ENCODE results near the gene PAX6.

- TF ChIP-seq ESRRA (IDR thresholded peaks at IDR 0.05; ENCODE audit: borderline replicate concordance, low read length) (no peak), NFE2L2 (conservative IDR thresholded peaks at IDR 0.05; ENCODE audit: low read length) (no peak), HOXB5 (CRISPR knock-in tag; IDR thresholded peaks at IDR 0.05) (no peak), POLR2A (IDR thresholded peaks at IDR 0.05; ENCODE audit: low read length) (no peak), EP300 (IDR thresholded peaks at IDR 0.05) (no peak), CTCF (IDR thresholded peaks at IDR 0.05) (no peak)
Observed at GRCh38 chr11:31817621-31818424, 6.7 kb upstream of the PAX6 start.
